Cardiac muscle cell (in vitro differentiated cells and primary cell): ENCODE measurements around the gene NLK. TPM values are rescaled to one million over a fixed set of nuclear protein-coding genes. Genes with fewer than 3 reads are reported as not detected.

Source experiments
- DNase-seq, 2 donors: peaks; one replicate each; pipeline versions ENCODE4 v3.0.0 to v3.0.0-alpha.2; 2010 to 2017; ENCODE audit warnings: low read depth in 1 of 2, low spot score in 1 of 2
- H3K27ac ChIP-seq: fragments of 200-600 bp; sonication (generic); 2 replicates; pipeline ENCODE4 v1.5.1; 2016
- H3K27me3 ChIP-seq: fragments of 200-600 bp; sonication (generic); 2 replicates; pipeline ENCODE4 v1.6.0; 2016; ENCODE audit warnings: control low read depth
- H3K36me3 ChIP-seq: fragments of 200-600 bp; sonication (generic); 2 replicates; pipeline ENCODE4 v1.5.1; 2016; ENCODE audit warnings: control low read depth
- H3K4me1 ChIP-seq: fragments of 200-600 bp; sonication (generic); 2 replicates; pipeline ENCODE4 v1.8.1; 2017; ENCODE audit warnings: low read depth, mild to moderate bottlenecking, mixed run types
- H3K4me3 ChIP-seq: fragments of 200-600 bp; sonication (generic); 2 replicates; pipeline ENCODE4 v1.5.1; 2016; ENCODE audit warnings: mild to moderate bottlenecking
- H3K9me3 ChIP-seq: fragments of 200-600 bp; sonication (generic); 2 replicates; pipeline ENCODE4 v1.5.1; 2017; ENCODE audit warnings: low read depth, mild to moderate bottlenecking, control low read depth
- CTCF ChIP-seq: IDR thresholded peaks from 2 replicates; pipeline ENCODE4 v1.5.1; 2012; ENCODE audit warnings: low read depth, mild to moderate bottlenecking, low read length
- polyA plus RNA-seq: library from polyadenylated mRNA; unstranded; fragments of >200 nt; fragmentation: Nextera tagmentation; extraction: Ambion mirVana; gene quantifications from 2 replicates; pipeline ENCODE4 v1.2.1, GENCODE V29; 2016
- total RNA-seq: library from RNA; depleted of rRNA; stranded (reverse); fragments of >200 nt; gene quantifications from 2 replicates; pipeline ENCODE4 v1.2.3, GENCODE V29; 2016

NLK gene
- total RNA-seq (22.1 and 33.1 TPM in 2 replicates), polyA plus RNA-seq (10.9 and 11.0 TPM in 2 replicates)

- no peak for TF ChIP-seq CTCF
- Histone ChIP-seq H3K4me3 (peak within 1 kb of the TSS; percentile 79), H3K9me3 (no peaks in the 10 kb centered on the region), H3K36me3 (no peaks in the 10 kb centered on the region), H3K27me3 (no peaks in the 10 kb centered on the region), H3K27ac (peak within 1 kb of the TSS; percentile 81), H3K4me1 (peaks cover 45% of the 10 kb centered on the region)
- no peak for DNase-seq
Measured at GRCh38 chr17:28042657-28042720, at the start of gene NLK. Gene NLK, plus strand, starts transcription at chr17:28042677. Its CDS starts 197 bp downstream, at chr17:28042874.

- no peak for TF ChIP-seq CTCF
- peaks cover 19% of the 10 kb centered on the region for H3K4me1 ChIP-seq
- no peak overlapping the region for H3K27ac ChIP-seq
- H3K9me3 ChIP-seq = no peaks in the 10 kb centered on the region
- DNase-seq = no peak
- H3K27me3 ChIP-seq = no peaks in the 10 kb centered on the region
- no peak overlapping the region for H3K4me3 ChIP-seq
- H3K36me3 ChIP-seq = no peaks in the 10 kb centered on the region
Measured at GRCh38 chr17:27993161-27993695, 49.2 kb upstream of the NLK start.

GRCh38 chr17:27993723-27994310 lies 48.7 kb upstream of the NLK start:
- Histone ChIP-seq H3K4me3 (no peak overlapping the region), H3K4me1 (peaks cover 19% of the 10 kb centered on the region), H3K27ac (no peak overlapping the region), H3K9me3 (no peaks in the 10 kb centered on the region), H3K36me3 (no peaks in the 10 kb centered on the region), H3K27me3 (no peaks in the 10 kb centered on the region)
- TF ChIP-seq CTCF = no peak
- DNase-seq = no peak

GRCh38 chr17:27994586-27994985 lies 47.9 kb upstream of the NLK start:
- Histone ChIP-seq H3K27ac (no peak overlapping the region), H3K4me1 (peaks cover 19% of the 10 kb centered on the region), H3K4me3 (no peak overlapping the region), H3K27me3 (no peaks in the 10 kb centered on the region), H3K36me3 (no peaks in the 10 kb centered on the region), H3K9me3 (no peaks in the 10 kb centered on the region)
- TF ChIP-seq CTCF = no peak
- DNase-seq = no peak

GRCh38 chr17:27995554-27995953 lies 46.9 kb upstream of the NLK start:
- DNase-seq = no peak
- TF ChIP-seq CTCF = no peak
- no peaks in the 10 kb centered on the region for H3K9me3 ChIP-seq

More at GRCh38 chr17:27995554-27995953, 46.9 kb upstream of the NLK start:
- Histone ChIP-seq H3K27ac (no peak overlapping the region), H3K36me3 (no peaks in the 10 kb centered on the region), H3K27me3 (no peaks in the 10 kb centered on the region), H3K4me3 (no peak overlapping the region), H3K4me1 (peaks cover 19% of the 10 kb centered on the region)
